Measurements from ENCODE around the gene STX8.

DNA sequence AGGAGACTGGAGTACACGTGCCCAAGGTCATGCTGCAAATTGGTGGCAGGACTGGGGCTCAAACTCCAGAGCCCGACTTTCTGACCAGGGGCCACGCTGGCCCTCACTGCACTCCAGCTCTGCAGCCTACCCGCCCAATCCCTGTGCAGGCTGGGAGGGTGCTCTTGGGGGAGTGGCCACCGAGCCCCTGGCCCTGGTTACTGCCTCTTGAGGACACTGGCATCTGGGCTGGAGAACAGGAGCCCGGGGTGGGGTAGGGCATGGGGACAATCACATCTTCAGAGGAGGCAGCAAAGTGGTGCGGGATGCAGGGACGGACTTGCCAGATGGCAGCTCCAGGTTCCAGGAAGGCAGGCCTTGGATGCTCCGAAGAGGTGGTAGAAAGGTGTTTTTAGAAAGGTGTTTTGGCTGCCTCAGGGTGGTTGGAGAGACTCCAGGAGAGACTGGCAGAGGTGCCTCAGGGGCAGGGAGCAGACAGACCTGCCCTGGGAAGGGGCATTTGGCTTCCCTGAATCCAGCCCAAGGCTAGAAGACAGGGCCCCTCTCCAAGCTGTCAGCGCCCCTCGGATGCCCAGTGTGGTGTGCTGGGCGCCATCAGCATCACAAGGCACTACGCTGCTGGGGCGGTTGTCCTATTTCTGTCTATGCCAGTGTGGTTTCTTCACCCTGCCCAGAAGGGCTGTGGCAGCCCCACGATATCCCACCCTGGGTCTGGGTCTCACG, 333.7 kb downstream of the STX8 start:
- TF ChIP-seq POLR2A (IDR thresholded peaks at IDR 0.05; ENCODE audit: low read depth, low read length) (no peak), POLR2AphosphoS5 (IDR thresholded peaks at IDR 0.05; ENCODE audit: low read depth, low read length) (no peak), TAF1 (IDR thresholded peaks at IDR 0.05; ENCODE audit: low read depth, low read length) (no peak)

Data from GM12891 (cell line).